Breast epithelium (tissue), 3 donors: ENCODE results near the gene GOLGA8J.
"Not testable (repeated sequence)": the region's sequence is repeated elsewhere in the genome, so short reads cannot be mapped to it uniquely, and the experiment has no call there.

Experiments used
- POLR2A ChIP-seq: fragments of 450-650 bp; IDR thresholded peaks from one replicate; pipeline ENCODE4 v1.6.1; 2016; ENCODE audit warnings: antibody characterized with exemption, mild to moderate bottlenecking, moderate library complexity
- TF ChIP-seq, protein P1 (sequence below), 3 donors: fragments of 450-650 bp; IDR thresholded peaks; one replicate each; pipeline ENCODE4 v1.5.1; 2016 to 2017; ENCODE audit warnings: antibody characterized with exemption in 3 of 3, mild to moderate bottlenecking in 3 of 3, moderate library complexity in 3 of 3

GRCh38 chr15:30103941-30104507, 21.3 kb downstream of the GOLGA8J start:
- TF ChIP-seq, protein P1, sequence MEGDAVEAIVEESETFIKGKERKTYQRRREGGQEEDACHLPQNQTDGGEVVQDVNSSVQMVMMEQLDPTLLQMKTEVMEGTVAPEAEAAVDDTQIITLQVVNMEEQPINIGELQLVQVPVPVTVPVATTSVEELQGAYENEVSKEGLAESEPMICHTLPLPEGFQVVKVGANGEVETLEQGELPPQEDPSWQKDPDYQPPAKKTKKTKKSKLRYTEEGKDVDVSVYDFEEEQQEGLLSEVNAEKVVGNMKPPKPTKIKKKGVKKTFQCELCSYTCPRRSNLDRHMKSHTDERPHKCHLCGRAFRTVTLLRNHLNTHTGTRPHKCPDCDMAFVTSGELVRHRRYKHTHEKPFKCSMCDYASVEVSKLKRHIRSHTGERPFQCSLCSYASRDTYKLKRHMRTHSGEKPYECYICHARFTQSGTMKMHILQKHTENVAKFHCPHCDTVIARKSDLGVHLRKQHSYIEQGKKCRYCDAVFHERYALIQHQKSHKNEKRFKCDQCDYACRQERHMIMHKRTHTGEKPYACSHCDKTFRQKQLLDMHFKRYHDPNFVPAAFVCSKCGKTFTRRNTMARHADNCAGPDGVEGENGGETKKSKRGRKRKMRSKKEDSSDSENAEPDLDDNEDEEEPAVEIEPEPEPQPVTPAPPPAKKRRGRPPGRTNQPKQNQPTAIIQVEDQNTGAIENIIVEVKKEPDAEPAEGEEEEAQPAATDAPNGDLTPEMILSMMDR (IDR thresholded peaks at IDR 0.05): not testable (repeated sequence)
- not testable (repeated sequence) for TF ChIP-seq POLR2A
